H9 (cell line): ENCODE measurements around the gene RNF186. TPM values are rescaled to one million over a fixed set of nuclear protein-coding genes. Genes with fewer than 3 reads are reported as not detected.
"Not testable (repeated sequence)": the region's sequence is repeated elsewhere in the genome, so short reads cannot be mapped to it uniquely, and the experiment has no call there.

Experiments
- DNase-seq: peaks from one replicate; pipeline ENCODE4 v3.0.0-alpha.2; 2017
- H2AFZ ChIP-seq: one replicate; pipeline ENCODE4 v1.6.1; 2013; ENCODE audit warnings: mild to moderate bottlenecking, low read length, control low read depth, moderate library complexity
- H2AK5ac ChIP-seq: 2 replicates; pipeline ENCODE4 v1.6.1; 2013; ENCODE audit warnings: low read length, control low read depth, mixed read lengths; ENCODE audit not compliant: insufficient read length
- H2BK120ac ChIP-seq: one replicate; pipeline ENCODE4 v1.6.1; 2013; ENCODE audit warnings: low read depth, mild to moderate bottlenecking, low read length, control low read depth, inconsistent platforms; ENCODE audit not compliant: poor library complexity, severe bottlenecking
- H2BK12ac ChIP-seq: 2 replicates; pipeline ENCODE4 v1.6.1; 2013; ENCODE audit warnings: low read length, control low read depth, mixed read lengths, low read depth; ENCODE audit not compliant: insufficient read length
- H2BK15ac ChIP-seq: 2 replicates; pipeline ENCODE4 v1.6.1; 2013; ENCODE audit warnings: low read depth, low read length, control low read depth
- H2BK20ac ChIP-seq: one replicate; pipeline ENCODE4 v1.6.1; 2013; ENCODE audit warnings: low read depth, mild to moderate bottlenecking, low read length, control low read depth, inconsistent platforms; ENCODE audit not compliant: poor library complexity, severe bottlenecking
- H2BK5ac ChIP-seq: 2 replicates; pipeline ENCODE4 v1.6.1; 2013; ENCODE audit warnings: low read length, control low read depth, mixed read lengths; ENCODE audit not compliant: insufficient read length
- H3K14ac ChIP-seq: 2 replicates; pipeline ENCODE4 v1.6.1; 2013; ENCODE audit warnings: low read length, control low read depth; ENCODE audit not compliant: insufficient read depth
- H3K18ac ChIP-seq: 2 replicates; pipeline ENCODE4 v1.6.1; 2013; ENCODE audit warnings: low read depth, mild to moderate bottlenecking, mixed read lengths, low read length, control low read depth; ENCODE audit not compliant: insufficient read length
- H3K23ac ChIP-seq: 2 replicates; pipeline ENCODE4 v1.6.1; 2013; ENCODE audit warnings: low read length, control low read depth, mixed read lengths, low read depth; ENCODE audit not compliant: insufficient read length
- H3K23me2 ChIP-seq: 2 replicates; pipeline ENCODE4 v1.6.1; 2013; ENCODE audit warnings: low read depth, mild to moderate bottlenecking, mixed read lengths, low read length, control low read depth; ENCODE audit not compliant: insufficient read length, poor library complexity, severe bottlenecking
- H3K27ac ChIP-seq: 2 replicates; pipeline ENCODE4 v1.5.1; 2013; ENCODE audit warnings: low read length, control low read depth, mixed read lengths, low read depth; ENCODE audit not compliant: insufficient read length
- H3K27me3 ChIP-seq: 2 replicates; pipeline ENCODE4 v1.6.1; 2013; ENCODE audit warnings: low read length, control low read depth, inconsistent platforms; ENCODE audit not compliant: insufficient read depth
- H3K4ac ChIP-seq: 2 replicates; pipeline ENCODE4 v1.6.1; 2013; ENCODE audit warnings: low read depth, mild to moderate bottlenecking, control low read depth, inconsistent platforms, low read length, moderate library complexity
- H3K4me1 ChIP-seq: 2 replicates; pipeline ENCODE4 v1.6.1; 2013; ENCODE audit warnings: low read length, control low read depth, inconsistent platforms; ENCODE audit not compliant: insufficient read depth
- H3K4me2 ChIP-seq: 2 replicates; pipeline ENCODE4 v1.6.1; 2013; ENCODE audit warnings: low read length, control low read depth, mixed read lengths; ENCODE audit not compliant: insufficient read length, insufficient read depth
- H3K56ac ChIP-seq: 2 replicates; pipeline ENCODE4 v1.6.1; 2013; ENCODE audit warnings: low read depth, mild to moderate bottlenecking, mixed read lengths, low read length, control low read depth; ENCODE audit not compliant: insufficient read length
- H3K79me1 ChIP-seq: 2 replicates; pipeline ENCODE4 v1.6.1; 2013; ENCODE audit warnings: low read depth, mild to moderate bottlenecking, moderate library complexity, low read length, control low read depth, inconsistent platforms; ENCODE audit not compliant: insufficient read depth, poor library complexity, severe bottlenecking
- H3K79me2 ChIP-seq: 2 replicates; pipeline ENCODE4 v1.6.1; 2013; ENCODE audit warnings: low read length, control low read depth, inconsistent platforms; ENCODE audit not compliant: insufficient read depth
- H3K9ac ChIP-seq: 2 replicates; pipeline ENCODE4 v1.6.1; 2013; ENCODE audit warnings: low read length, control low read depth, mixed read lengths; ENCODE audit not compliant: insufficient read length; ENCODE audit errors: extremely low read depth
- H3K9me3 ChIP-seq: one replicate; pipeline ENCODE4 v1.6.1; 2013; ENCODE audit warnings: low read depth, low read length, inconsistent platforms; ENCODE audit not compliant: control insufficient read depth
- H3T11ph ChIP-seq: one replicate; pipeline ENCODE4 v1.6.1; 2013; ENCODE audit warnings: mild to moderate bottlenecking, low read length, control low read depth, inconsistent platforms
- H4K20me1 ChIP-seq: one replicate; pipeline ENCODE4 v1.6.1; 2013; ENCODE audit not compliant: control insufficient read depth, insufficient read length, insufficient read depth
- H4K5ac ChIP-seq: 2 replicates; pipeline ENCODE4 v1.6.1; 2013; ENCODE audit warnings: low read depth, mild to moderate bottlenecking, mixed read lengths, low read length, control low read depth; ENCODE audit not compliant: insufficient read length
- H4K8ac ChIP-seq: replicated peaks from 2 replicates; pipeline ENCODE4 v1.6.1; 2013; ENCODE audit warnings: low read length, control low read depth, mixed read lengths, low read depth; ENCODE audit not compliant: insufficient read length
- H4K91ac ChIP-seq: 2 replicates; pipeline ENCODE4 v1.6.1; 2013; ENCODE audit warnings: low read depth, mild to moderate bottlenecking, moderate library complexity, mixed read lengths, low read length, control low read depth; ENCODE audit not compliant: insufficient read length
- H3K27ac Mint-ChIP-seq, 3 experiments: 2 replicates in 2 of 3; 3 replicates in 1 of 3; pipeline ENCODE4 v1.8.0; 2020 to 2021; ENCODE audit warnings: mixed read lengths in 3 of 3, mild to moderate bottlenecking in 1 of 3, moderate library complexity in 1 of 3
- H3K27me3 Mint-ChIP-seq: 2 replicates; pipeline ENCODE4 v1.8.0; 2021; ENCODE audit warnings: low read depth, mild to moderate bottlenecking, moderate library complexity, mixed read lengths
- H3K36me3 Mint-ChIP-seq, 3 experiments: 2 replicates in 2 of 3; 3 replicates in 1 of 3; pipeline ENCODE4 v1.8.0; 2020 to 2021; ENCODE audit warnings: low read depth in 3 of 3, mixed read lengths in 3 of 3; ENCODE audit not compliant: insufficient read depth in 1 of 3
- H3K4me1 Mint-ChIP-seq, 2 experiments: 2 replicates each; pipeline ENCODE4 v1.8.0; 2020; ENCODE audit warnings: mixed read lengths in 2 of 2
- H3K4me3 Mint-ChIP-seq, 2 experiments: 2 replicates in 1 of 2; 3 replicates in 1 of 2; pipeline ENCODE4 v1.8.0; 2020 to 2021; ENCODE audit warnings: mild to moderate bottlenecking in 2 of 2, mixed read lengths in 2 of 2, moderate library complexity in 1 of 2
- H3K9me3 Mint-ChIP-seq, 2 experiments: 2 replicates in 1 of 2; 3 replicates in 1 of 2; pipeline ENCODE4 v1.8.0; 2020; ENCODE audit warnings: mild to moderate bottlenecking in 2 of 2, mixed read lengths in 2 of 2, moderate library complexity in 1 of 2
- WGBS: extraction: QIAGEN DNeasy Blood & Tissue Kit; methylation state at CpG from one replicate; pipeline ENCODE4 v1.1.7; 2013; ENCODE audit warnings: missing lambda C conversion rate, low lambda C conversion rate, mixed read lengths; ENCODE audit not compliant: insufficient read length; ENCODE audit errors: extremely low coverage; 5-methylcytosine and 5-hydroxymethylcytosine counted together
- total RNA-seq: library from RNA; stranded (reverse); gene quantifications from 2 replicates; pipeline ENCODE4 v1.2.1, GENCODE V29; 2021

Gene RNF186
- total RNA-seq, 1 experiment from 2014 or later: not detected

DNA sequence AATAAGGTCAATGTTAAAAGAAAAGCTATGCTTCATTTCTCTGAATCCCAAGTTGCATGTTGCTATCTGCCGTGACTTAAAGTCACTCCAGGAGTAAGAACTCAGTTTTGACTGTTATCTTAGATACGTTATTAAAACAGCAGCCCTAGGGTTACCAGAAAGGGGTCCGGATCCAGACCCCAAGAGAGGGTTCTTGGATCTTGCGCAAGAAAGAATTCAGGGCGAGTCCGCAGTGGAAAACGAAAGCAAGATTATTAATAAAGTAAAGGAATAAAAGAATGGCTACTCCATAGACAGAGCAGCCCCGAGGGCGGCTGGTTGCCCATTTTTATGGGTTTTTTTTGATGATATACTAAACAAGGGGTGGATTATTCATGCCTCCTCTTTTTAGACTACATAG is 32.3 kb upstream of the RNF186 start:
- H3K36me3 Mint-ChIP-seq: not testable (repeated sequence)

More for the DNA sequence above, 32.3 kb upstream of the RNF186 start:
- H2BK12ac ChIP-seq, H3K9me3 ChIP-seq, H4K20me1 ChIP-seq, H2BK5ac ChIP-seq, H3T11ph ChIP-seq, H3K18ac ChIP-seq, H2AK5ac ChIP-seq, H3K27me3 ChIP-seq, H3K14ac ChIP-seq, H2BK20ac ChIP-seq, H4K5ac ChIP-seq, H3K4me1 ChIP-seq, H2AFZ ChIP-seq, DNase-seq, H3K27ac Mint-ChIP-seq, H3K4me2 ChIP-seq, H3K56ac ChIP-seq, H2BK15ac ChIP-seq, H3K79me1 ChIP-seq, H3K23me2 ChIP-seq, H3K9ac ChIP-seq, H4K8ac ChIP-seq, H3K4me3 Mint-ChIP-seq, H3K4ac ChIP-seq, H3K23ac ChIP-seq, H2BK120ac ChIP-seq, H3K9me3 Mint-ChIP-seq, H3K79me2 ChIP-seq, H4K91ac ChIP-seq, H3K27ac ChIP-seq: not testable (repeated sequence)
- peaks cover 14% of the 10 kb centered on the region for H3K27me3 Mint-ChIP-seq
- peaks cover 0 to 11% of the 10 kb centered on the region in 2 experiments; a peak in 2 of 4 replicates for H3K4me1 Mint-ChIP-seq
- no CpG with 5 or more reads among the region's 9 CpGs for WGBS
